GM21526 (cell line): ENCODE measurements around the gene ERP27.

Experiments used
- ATAC-seq: cut with Tn5 transposase; IDR thresholded peaks from one replicate; pipeline ENCODE4 v1.9.1; 2021; ENCODE audit warnings: moderate library complexity; ENCODE audit not compliant: unreplicated experiment, low FRiP score

Gene ERP27

GRCh38 chr12:14938301-14938700, at the start of gene ERP27:
Gene ERP27, minus strand, starts transcription at chr12:14938537. Its CDS starts 29 bp downstream, at chr12:14938508.
- ATAC-seq = no peak

GRCh38 chr12:14988035-14988434, 49.7 kb upstream of the ERP27 start:
- ATAC-seq = no peak

- no peak for ATAC-seq
Measured at GRCh38 chr12:14986449-14986848, 48.1 kb upstream of the ERP27 start.

GRCh38 chr12:14984766-14985285, 46.5 kb upstream of the ERP27 start:
- no peak for ATAC-seq

- ATAC-seq = no peak
Measured at GRCh38 chr12:14984036-14984435, 45.7 kb upstream of the ERP27 start.

- no peak for ATAC-seq
Measured at GRCh38 chr12:14982991-14983390, 44.7 kb upstream of the ERP27 start.

- no peak for ATAC-seq
Measured at GRCh38 chr12:14982562-14982961, 44.2 kb upstream of the ERP27 start.

GRCh38 chr12:14981049-14981448, 42.7 kb upstream of the ERP27 start:
- no peak for ATAC-seq

- ATAC-seq = no peak
Measured at GRCh38 chr12:14979468-14979867, 41.1 kb upstream of the ERP27 start.

- ATAC-seq = no peak
Measured at GRCh38 chr12:14976658-14977057, 38.3 kb upstream of the ERP27 start.

GRCh38 chr12:14975457-14975856, 37.1 kb upstream of the ERP27 start:
- no peak for ATAC-seq

- no peak for ATAC-seq
Measured at GRCh38 chr12:14974633-14975032, 36.3 kb upstream of the ERP27 start.

GRCh38 chr12:14972816-14973215, 34.5 kb upstream of the ERP27 start, which contains the start of gene PDE6H:
Gene PDE6H, plus strand, starts transcription at chr12:14973042. Its CDS starts 4,971 bp downstream, at chr12:14978013.
- no peak for ATAC-seq

- no peak for ATAC-seq
Measured at GRCh38 chr12:14970473-14970872, 32.1 kb upstream of the ERP27 start.

- ATAC-seq = no peak
Measured at GRCh38 chr12:14968478-14968877, 30.1 kb upstream of the ERP27 start.

- ATAC-seq = no peak
Measured at GRCh38 chr12:14965221-14965620, 26.9 kb upstream of the ERP27 start.

GRCh38 chr12:14964406-14964805, 26.1 kb upstream of the ERP27 start:
- no peak for ATAC-seq

GRCh38 chr12:14963520-14963919, 25.2 kb upstream of the ERP27 start:
- no peak for ATAC-seq

GRCh38 chr12:14962797-14963196, 24.5 kb upstream of the ERP27 start:
- ATAC-seq = no peak

GRCh38 chr12:14962153-14962539, 23.8 kb upstream of the ERP27 start:
- ATAC-seq = no peak

- ATAC-seq = peak; percentile 63
Measured at GRCh38 chr12:14961466-14962152, 23.3 kb upstream of the ERP27 start, which contains the start of gene ARHGDIB. Gene ARHGDIB, minus strand, starts transcription at chr12:14961601. Its CDS starts 10,889 bp downstream, at chr12:14950712.
